ENCODE data around the gene ARID3A. TPM values are rescaled to one million over a fixed set of nuclear protein-coding genes. Genes with fewer than 3 reads are reported as not detected.

ARID3A gene
- total RNA-seq, 1 donor from 2014 or later: 8.0 TPM

GRCh38 chr19:911197-912033 lies 14.4 kb upstream of the ARID3A start:
- no peak for DNase-seq (ENCODE audit: low read depth, low spot score)

GRCh38 chr19:912181-913079 lies 13.4 kb upstream of the ARID3A start:
- DNase-seq (ENCODE audit: low read depth, low spot score): no peak

DNA sequence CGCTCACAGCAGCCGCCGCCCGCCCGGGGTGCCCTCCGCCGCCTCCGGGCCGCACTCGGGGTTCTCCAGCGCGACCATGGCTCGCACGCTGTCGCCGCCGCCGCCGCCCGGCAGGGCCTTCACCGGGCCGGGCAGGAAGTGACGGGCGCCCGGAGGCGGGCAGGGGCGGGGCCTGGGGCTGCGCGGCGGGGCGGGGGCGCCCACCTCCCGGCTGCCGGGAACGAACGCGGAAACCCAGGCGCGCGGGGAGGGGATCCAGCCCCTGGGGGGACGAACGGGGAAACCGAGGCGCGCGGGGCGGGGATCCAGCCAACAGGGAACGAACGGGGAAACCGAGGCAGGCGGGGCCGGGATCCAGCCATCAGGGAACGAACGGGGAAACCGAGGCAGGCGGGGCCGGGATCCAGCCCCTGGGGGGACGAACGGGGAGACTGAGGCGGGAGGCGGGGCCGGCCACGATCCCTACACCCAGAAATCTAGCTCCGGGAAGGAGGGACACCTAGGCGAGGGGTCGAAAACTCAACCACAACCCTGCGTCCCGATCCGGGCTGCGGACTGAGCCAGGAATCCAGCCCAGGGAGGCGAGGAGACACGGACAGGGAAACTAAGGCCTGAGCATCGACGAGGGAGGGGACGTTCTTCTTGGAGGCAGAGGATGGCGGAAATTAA lies 12.6 kb upstream of the ARID3A start, which contains the start of gene R3HDM4:
TSS of gene R3HDM4 (minus strand) at position 140 of the 669 bp plus-strand sequence. CDS start at position 78, 62 bp downstream.
- no peak for DNase-seq (ENCODE audit: low read depth, low spot score)

DNA sequence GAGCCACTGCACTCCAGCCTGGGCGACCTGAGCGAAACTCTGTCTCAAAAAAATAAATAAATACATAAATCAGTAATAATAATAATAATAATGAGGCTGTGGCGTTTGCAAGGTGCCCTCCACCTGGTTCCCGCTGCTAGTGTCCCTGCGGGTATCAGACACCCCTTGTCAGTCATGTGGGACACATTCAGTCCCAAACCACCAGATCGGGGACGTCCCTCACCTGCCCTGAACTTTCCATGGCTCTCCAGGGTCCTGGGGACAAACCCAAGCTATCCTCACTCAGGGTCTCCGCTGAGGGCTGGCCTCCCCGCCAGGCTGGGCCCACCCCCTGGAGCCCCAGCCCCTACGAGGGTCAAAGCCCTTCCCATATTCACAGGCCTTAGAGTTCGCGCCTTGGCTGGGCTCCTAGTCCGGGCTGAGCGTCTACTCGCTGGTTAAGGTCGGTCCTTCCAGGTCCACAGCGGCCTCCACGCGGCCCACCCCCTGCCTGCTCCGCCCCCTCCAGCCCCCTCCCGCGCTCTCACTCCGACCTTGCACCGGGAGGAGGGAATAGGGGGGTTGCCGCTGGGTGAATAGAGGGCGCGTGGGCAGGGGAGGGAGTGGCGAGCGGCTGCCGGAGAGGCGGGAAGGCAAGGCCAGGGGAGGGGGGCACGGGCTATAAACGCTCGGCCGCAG lies 9.1 kb upstream of the ARID3A start:
- no peak for DNase-seq (ENCODE audit: low read depth, low spot score)

DNA sequence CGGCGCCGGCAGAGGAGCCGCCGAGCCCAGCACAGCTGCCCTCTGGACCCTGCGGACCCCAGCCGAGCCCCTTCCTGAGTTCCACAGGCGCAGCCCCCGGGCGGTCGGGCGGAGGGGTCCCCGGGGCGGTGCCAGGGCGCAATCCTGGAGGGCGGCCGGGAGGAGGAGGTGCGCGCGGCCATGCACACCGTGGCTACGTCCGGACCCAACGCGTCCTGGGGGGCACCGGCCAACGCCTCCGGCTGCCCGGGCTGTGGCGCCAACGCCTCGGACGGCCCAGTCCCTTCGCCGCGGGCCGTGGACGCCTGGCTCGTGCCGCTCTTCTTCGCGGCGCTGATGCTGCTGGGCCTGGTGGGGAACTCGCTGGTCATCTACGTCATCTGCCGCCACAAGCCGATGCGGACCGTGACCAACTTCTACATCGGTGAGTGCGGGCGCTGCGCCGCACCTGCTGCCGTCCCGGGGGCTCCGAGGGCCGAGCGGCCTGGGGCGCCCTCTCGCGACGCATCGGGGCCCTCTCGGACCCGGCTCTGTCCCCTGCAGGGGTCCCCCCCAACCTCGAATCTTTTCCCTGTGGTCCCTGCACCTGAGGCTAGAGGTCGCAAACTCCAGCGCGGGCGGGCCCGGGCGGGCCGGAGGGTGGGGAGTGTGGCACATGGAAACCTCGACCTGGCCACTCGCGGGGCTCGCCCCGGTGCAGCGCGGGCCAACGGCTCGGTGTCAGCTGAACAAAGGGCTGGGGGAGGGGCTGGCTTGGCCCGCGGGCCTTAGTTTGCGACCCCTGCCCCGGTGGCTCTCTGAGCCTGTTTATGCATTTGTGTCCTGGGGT lies 8.3 kb upstream of the ARID3A start, which contains the start of gene KISS1R:
TSS of gene KISS1R (plus strand) at position 11 of the 829 bp plus-strand sequence. CDS start at position 181, 170 bp downstream.
- no peak for DNase-seq (ENCODE audit: low read depth, low spot score)

DNA sequence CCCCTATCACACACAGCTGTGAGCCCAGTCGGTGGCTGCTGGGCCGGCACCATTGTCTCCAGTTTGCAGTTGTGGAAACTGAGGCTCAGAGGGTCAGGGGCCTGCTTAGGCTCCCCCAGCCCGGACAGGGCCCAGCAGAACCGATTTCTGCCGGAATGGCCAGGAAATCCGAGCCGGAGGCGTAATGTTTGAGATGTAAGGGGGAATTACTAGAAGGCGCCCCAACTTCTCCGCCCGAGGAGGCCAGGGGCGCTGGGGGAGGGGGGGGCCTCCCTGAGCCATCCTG lies 7.7 kb upstream of the ARID3A start:
- no peak for DNase-seq (ENCODE audit: low read depth, low spot score)

- no peak for DNase-seq (ENCODE audit: low read depth, low spot score)
Observed at GRCh38 chr19:918481-919198, 7.2 kb upstream of the ARID3A start.

GRCh38 chr19:919199-920050 lies 6.4 kb upstream of the ARID3A start:
- no peak for DNase-seq (ENCODE audit: low read depth, low spot score)

- no peak for DNase-seq (ENCODE audit: low read depth, low spot score)
Observed at GRCh38 chr19:920051-920864, 5.6 kb upstream of the ARID3A start.

- no peak for DNase-seq (ENCODE audit: low read depth, low spot score)
Observed at GRCh38 chr19:924553-925086, 1.2 kb upstream of the ARID3A start.

- no peak for DNase-seq (ENCODE audit: low read depth, low spot score)
Observed at GRCh38 chr19:925087-925525, 729 bp upstream of the ARID3A start.

DNA sequence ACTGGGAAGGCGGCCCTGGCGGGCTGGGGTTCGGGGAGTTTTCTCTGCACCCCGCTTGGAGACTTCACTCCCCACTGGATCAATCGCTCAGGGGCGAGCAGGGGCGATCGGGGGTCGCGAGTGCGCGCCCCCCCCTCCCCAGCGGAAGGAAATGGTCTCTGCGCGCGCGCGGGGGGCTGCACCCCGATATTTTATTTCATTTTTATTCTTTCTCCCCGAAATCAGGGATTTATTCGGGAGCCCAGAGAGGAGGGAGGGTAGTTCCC lies 421 bp downstream of the ARID3A start:
- no peak for DNase-seq (ENCODE audit: low read depth, low spot score)

DNA sequence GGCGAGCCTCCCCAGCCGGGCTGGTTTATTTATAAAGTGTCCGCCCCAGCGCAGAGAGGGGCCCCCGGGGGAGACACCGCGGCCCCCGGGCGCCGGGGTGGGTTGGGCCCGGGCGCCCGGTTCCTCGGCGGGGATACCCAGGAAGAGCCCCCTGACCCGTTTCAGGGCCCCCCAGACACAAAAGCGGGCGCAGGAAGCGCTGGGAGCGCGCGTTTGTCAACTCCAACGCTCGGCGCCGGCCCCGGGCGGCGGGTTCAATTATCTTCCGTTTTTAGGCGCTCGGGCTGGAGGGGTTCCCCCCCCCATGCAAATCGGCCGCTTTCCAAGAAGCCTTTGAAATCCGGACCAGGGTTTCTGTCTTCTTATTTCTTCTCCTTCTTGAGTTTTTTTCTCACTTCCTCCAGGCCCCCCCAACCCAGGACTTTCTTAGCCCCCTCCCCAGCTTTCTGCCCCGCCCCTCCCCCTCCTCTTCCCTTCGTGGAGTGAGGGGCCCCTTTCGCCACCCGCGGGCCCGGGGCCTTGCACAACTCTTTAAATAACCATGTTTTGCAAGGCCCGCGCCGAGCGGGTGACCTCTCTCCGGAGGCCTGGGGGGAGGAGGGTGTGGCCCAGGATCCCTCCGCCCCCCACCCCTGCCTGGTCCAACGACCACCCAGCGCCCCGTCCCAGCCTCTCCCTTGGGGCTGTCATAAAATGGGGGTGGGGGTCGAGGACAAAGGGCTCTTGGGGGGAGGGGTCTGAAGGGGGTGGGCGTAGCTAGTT lies 935 bp downstream of the ARID3A start:
- DNase-seq (ENCODE audit: low read depth, low spot score): no peak

DNA sequence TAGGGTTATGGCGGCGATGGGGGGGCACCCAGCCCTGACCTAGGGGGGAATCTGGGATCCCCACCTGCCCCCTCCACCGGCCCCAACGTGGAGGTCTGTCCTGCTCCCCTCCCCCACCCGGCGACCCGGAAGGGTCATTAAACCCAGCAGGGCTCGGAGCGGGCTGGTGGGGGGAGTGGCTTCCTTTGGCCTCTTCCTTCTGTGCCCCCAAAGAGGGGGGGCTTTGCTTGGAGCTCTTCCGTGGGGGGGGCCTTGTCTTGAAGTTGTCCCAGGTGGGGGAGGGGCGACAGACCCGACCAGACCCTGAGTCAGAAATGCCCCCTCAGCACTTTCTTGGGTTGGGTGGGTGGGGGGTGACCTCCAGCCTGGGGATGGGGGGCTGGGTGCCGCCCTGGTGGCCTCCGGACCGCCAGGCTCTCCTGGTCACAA lies 1.5 kb downstream of the ARID3A start:
- DNase-seq (ENCODE audit: low read depth, low spot score): no peak

DNA sequence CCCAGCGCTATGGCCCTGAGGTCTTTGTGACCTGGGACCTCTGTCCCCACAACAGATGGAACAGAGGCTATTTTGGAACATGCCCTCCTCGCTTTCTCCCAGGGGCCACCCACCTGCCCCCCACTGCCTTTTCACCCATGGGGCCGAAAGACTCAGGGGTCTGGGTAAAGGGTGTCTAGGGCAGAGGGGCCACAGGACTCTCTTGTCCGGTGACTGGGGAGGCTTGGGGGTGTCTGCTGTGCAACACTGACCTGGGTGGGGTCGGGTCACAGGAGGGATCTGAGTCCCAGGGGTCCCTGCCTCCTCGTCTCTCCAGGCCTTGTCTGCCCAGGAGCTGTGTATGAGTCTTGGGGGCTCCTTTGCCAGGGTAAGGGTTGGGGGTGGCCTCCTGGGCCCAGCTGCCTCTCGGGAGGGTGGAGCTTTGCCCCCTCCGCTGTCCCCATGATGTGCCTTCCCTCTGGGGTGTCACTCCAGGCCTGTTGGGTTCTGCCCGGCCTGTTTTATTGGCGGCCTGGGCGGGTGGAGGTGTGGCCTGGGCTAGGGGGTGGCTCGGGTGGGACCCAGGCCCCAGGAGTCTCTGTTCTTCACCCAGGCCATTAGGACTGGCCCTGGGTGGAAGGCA lies 2.1 kb downstream of the ARID3A start:
- DNase-seq (ENCODE audit: low read depth, low spot score): no peak

DNA sequence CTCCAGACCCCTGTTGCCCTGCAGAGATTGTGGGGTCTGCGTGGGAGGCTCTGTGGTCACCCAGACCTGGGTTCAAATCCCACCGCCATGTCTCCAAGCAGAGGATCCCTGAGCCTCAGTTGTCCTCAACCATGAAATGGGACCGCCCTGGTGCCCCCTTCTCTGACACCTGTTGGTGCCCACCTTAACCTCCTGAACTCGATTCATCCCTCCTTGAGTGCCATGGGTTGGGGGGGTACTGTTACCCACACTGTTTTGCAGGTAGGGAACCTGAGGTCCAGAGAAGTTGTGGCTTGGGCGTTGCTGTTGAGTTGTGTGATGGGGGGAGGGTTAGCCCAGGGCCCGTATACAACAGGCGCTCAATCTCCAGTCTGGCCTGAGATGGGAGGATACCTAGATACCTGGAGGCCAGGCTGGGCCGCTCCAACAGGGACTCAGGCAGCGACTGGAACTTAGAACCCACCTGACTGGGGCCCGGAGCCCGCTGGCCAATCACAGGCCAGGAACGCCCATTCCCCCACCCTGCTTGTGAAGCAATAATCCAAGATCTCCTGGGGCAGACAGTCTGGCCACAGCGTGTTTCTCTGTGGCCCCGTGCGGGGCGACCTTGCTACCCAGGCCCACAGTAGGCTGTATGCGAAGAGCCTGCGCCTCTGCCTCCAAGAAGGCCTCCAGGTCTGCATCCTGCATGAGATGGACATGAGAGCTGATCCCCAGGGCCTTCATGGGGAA lies 2.8 kb downstream of the ARID3A start:
- no peak for DNase-seq (ENCODE audit: low read depth, low spot score)

All from pulmonary artery endothelial cell (primary cell).